Ishikawa (cell line): ENCODE measurements around the gene OGFR.

Experiments used
- EGR1 ChIP-seq: IDR thresholded peaks from 2 replicates; pipeline ENCODE4 v1.6.1; 2012
- RAD21 ChIP-seq: IDR thresholded peaks from 2 replicates; pipeline ENCODE4 v1.6.1; 2012; ENCODE audit warnings: low read depth
- TAF1 ChIP-seq: IDR thresholded peaks from 2 replicates; pipeline ENCODE4 v1.6.1; 2012; ENCODE audit warnings: low read depth, mild to moderate bottlenecking
- YY1 ChIP-seq: IDR thresholded peaks from 2 replicates; pipeline ENCODE4 v1.6.1; 2012; ENCODE audit warnings: low read depth
- ZBTB7A ChIP-seq: IDR thresholded peaks from 2 replicates; pipeline ENCODE4 v1.6.1; 2012; ENCODE audit warnings: low read depth
- TF ChIP-seq, protein P1 (sequence below): IDR thresholded peaks from 2 replicates; pipeline ENCODE4 v1.6.1; 2012; ENCODE audit warnings: low read depth, mild to moderate bottlenecking
- TF ChIP-seq, protein P2 (sequence below): IDR thresholded peaks from 2 replicates; pipeline ENCODE4 v1.6.1; 2012

- TF ChIP-seq YY1 (no peak), RAD21 (no peak), EGR1 (no peak), TAF1 (no peak), ZBTB7A (no peak)
- TF ChIP-seq, protein P1, sequence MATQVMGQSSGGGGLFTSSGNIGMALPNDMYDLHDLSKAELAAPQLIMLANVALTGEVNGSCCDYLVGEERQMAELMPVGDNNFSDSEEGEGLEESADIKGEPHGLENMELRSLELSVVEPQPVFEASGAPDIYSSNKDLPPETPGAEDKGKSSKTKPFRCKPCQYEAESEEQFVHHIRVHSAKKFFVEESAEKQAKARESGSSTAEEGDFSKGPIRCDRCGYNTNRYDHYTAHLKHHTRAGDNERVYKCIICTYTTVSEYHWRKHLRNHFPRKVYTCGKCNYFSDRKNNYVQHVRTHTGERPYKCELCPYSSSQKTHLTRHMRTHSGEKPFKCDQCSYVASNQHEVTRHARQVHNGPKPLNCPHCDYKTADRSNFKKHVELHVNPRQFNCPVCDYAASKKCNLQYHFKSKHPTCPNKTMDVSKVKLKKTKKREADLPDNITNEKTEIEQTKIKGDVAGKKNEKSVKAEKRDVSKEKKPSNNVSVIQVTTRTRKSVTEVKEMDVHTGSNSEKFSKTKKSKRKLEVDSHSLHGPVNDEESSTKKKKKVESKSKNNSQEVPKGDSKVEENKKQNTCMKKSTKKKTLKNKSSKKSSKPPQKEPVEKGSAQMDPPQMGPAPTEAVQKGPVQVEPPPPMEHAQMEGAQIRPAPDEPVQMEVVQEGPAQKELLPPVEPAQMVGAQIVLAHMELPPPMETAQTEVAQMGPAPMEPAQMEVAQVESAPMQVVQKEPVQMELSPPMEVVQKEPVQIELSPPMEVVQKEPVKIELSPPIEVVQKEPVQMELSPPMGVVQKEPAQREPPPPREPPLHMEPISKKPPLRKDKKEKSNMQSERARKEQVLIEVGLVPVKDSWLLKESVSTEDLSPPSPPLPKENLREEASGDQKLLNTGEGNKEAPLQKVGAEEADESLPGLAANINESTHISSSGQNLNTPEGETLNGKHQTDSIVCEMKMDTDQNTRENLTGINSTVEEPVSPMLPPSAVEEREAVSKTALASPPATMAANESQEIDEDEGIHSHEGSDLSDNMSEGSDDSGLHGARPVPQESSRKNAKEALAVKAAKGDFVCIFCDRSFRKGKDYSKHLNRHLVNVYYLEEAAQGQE = no peak
- TF ChIP-seq, protein P2, sequence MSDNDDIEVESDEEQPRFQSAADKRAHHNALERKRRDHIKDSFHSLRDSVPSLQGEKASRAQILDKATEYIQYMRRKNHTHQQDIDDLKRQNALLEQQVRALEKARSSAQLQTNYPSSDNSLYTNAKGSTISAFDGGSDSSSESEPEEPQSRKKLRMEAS = no peak
These were observed 7.1 kb downstream of the OGFR start for GRCh38 chr20:62811720-62812119.
